Measurements from ENCODE around the gene ACP2. TPM values are rescaled to one million over a fixed set of nuclear protein-coding genes. Genes with fewer than 3 reads are reported as not detected.

The ACP2 gene
- total RNA-seq, 4 donors from 2014 or later = 21.0 to 46.0 (median 32.0) TPM

GRCh38 chr11:47257517-47258316 lies 9.1 kb upstream of the ACP2 start, which contains the start of gene NR1H3:
Gene NR1H3 (plus strand): TSS chr11:47257996. CDS start chr11:47259217, 1,221 bp downstream.
- 0% methylated on average over 1 of the region's 15 CpGs; no CpG with 5 or more reads in 1 of the 2 donors for WGBS, 2 donors (ENCODE audit: low coverage in 1 of 2)
- Histone ChIP-seq H3K4me3 (peak within 1 kb of the TSS; percentile 16 to 41), H3K4me1 (peaks cover 0 to 67% (median 51%) of the 10 kb centered on the region in 3 donors), H3K36me3 (peaks cover 0 to 14% of the 10 kb centered on the region in 2 donors), H3K9me3 (no peaks in the 10 kb centered on the region), H3K27ac (peak within 1 kb of the TSS; percentile 15 to 87 (median 77)), H3K27me3 (no peaks in the 10 kb centered on the region)
- peak; percentile 76 for ATAC-seq
- no peak for TF ChIP-seq POLR2A (IDR thresholded peaks at IDR 0.05)
- peak; percentile 58 for TF ChIP-seq POLR2AphosphoS5 (IDR thresholded peaks at IDR 0.05)
- peak in 3 of 4 experiments; percentile 36 to 75 (median 67) for TF ChIP-seq CTCF (IDR thresholded peaks at IDR 0.05)
- TF ChIP-seq EP300 (IDR thresholded peaks at IDR 0.05) = no peak

GRCh38 chr11:47257177-47257516 lies 8.5 kb upstream of the ACP2 start:
- WGBS, 2 donors (ENCODE audit: low coverage in 1 of 2) = 100% methylated on average over 1 of the region's 2 CpGs; no CpG with 5 or more reads in 1 of the 2 donors
- no peaks in the 10 kb centered on the region for H3K9me3 ChIP-seq
- peaks cover 0 to 67% (median 51%) of the 10 kb centered on the region in 3 donors for H3K4me1 ChIP-seq
- no peak for TF ChIP-seq CTCF (IDR thresholded peaks at IDR 0.05)
- no peak for TF ChIP-seq POLR2AphosphoS5 (IDR thresholded peaks at IDR 0.05)
- no peaks in the 10 kb centered on the region for H3K27me3 ChIP-seq
- peak overlapping the region in 1 of 2 donors; percentile 41 for H3K4me3 ChIP-seq
- H3K27ac ChIP-seq = peak overlapping the region; percentile 15 to 87 (median 77)
- ATAC-seq = no peak
- peaks cover 0 to 12% of the 10 kb centered on the region in 2 donors for H3K36me3 ChIP-seq

GRCh38 chr11:47256374-47256773 lies 7.8 kb upstream of the ACP2 start:
- Histone ChIP-seq H3K4me3 (no peak overlapping the region), H3K4me1 (peaks cover 0 to 67% (median 51%) of the 10 kb centered on the region in 3 donors), H3K27me3 (no peaks in the 10 kb centered on the region), H3K9me3 (no peaks in the 10 kb centered on the region), H3K27ac (peak overlapping the region in 2 of 4 donors; percentile 74 to 76), H3K36me3 (peaks cover 0 to 4% of the 10 kb centered on the region in 2 donors)
- no peak for TF ChIP-seq EP300 (IDR thresholded peaks at IDR 0.05)
- no peak for TF ChIP-seq POLR2A (IDR thresholded peaks at IDR 0.05)
- TF ChIP-seq POLR2AphosphoS5 (IDR thresholded peaks at IDR 0.05) = no peak
- TF ChIP-seq CTCF (IDR thresholded peaks at IDR 0.05) = no peak
- WGBS, 2 donors (ENCODE audit: low coverage in 1 of 2) = 76 to 91% methylated on average over 6 of the region's 6 CpGs
- no peak for ATAC-seq

GRCh38 chr11:47254386-47254785 lies 5.8 kb upstream of the ACP2 start:
- Histone ChIP-seq H3K36me3 (no peaks in the 10 kb centered on the region), H3K27ac (peak overlapping the region; percentile 31 to 80 (median 75)), H3K4me3 (no peak overlapping the region), H3K9me3 (no peaks in the 10 kb centered on the region), H3K4me1 (peaks cover 0 to 72% (median 48%) of the 10 kb centered on the region in 3 donors), H3K27me3 (no peaks in the 10 kb centered on the region)
- ATAC-seq = peak; percentile 28
- 29 to 65% methylated on average over 2 to 3 of the region's 3 CpGs for WGBS, 2 donors (ENCODE audit: low coverage in 1 of 2)
- no peak for TF ChIP-seq CTCF (IDR thresholded peaks at IDR 0.05)
- TF ChIP-seq EP300 (IDR thresholded peaks at IDR 0.05) = no peak
- no peak for TF ChIP-seq POLR2AphosphoS5 (IDR thresholded peaks at IDR 0.05)
- no peak for TF ChIP-seq POLR2A (IDR thresholded peaks at IDR 0.05)
